ENCODE results near the gene LRP11.

DNA sequence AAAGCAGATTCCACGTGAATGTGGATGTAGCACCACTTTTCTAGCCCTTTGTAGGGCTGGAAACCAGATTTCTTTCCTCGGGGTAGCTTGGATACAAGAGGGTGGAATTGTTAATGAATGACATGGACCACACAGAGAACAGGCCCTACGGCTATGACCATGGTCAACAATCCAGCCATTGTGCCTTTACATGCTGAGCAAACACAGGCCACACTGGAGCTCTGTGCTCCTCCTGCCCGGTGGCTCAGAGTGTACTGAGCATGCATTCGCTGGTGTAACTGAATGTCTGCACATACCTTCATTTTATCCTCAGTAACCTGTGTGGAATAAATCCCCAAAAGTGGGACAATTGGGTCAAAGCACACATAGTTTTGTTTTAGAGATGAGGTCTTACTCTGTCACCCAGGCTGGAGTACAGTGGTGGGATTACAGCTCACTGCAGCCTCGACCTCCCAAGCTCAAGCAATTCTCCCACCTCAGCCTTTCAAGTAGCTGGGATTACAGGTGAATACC lies 32.8 kb downstream of the LRP11 start:
- TF ChIP-seq GATA2 (IDR thresholded peaks at IDR 0.05; ENCODE audit: low read depth, low read length) (no peak), GATA3 (IDR thresholded peaks at IDR 0.05; ENCODE audit: low read depth, low read length) (no peak)
